Endothelial cell of umbilical vein (primary cell): ENCODE results near the gene TMEM129. TPM values are rescaled to one million over a fixed set of nuclear protein-coding genes. Genes with fewer than 3 reads are reported as not detected.

Experiments used
- BruUV-seq: library from RNA; stranded (reverse); fragments of 400-500 nt; replicated peaks from 2 replicates; lab custom pipeline; 2021; lab: Mats Ljungman, UMichigan
- CTCF ChIA-PET: fragments of 300-600, 350-600 bp; sonication (Branson Sonifier 250); formaldehyde crosslinking; loops from one replicate; lab custom pipeline; 2021; ENCODE audit warnings: antibody characterized with exemption, inconsistent platforms; lab: Charles Lee
- POLR2A ChIA-PET: fragments of 300-600, 350-600 bp; sonication (Branson Sonifier 250); formaldehyde crosslinking; loops from one replicate; lab custom pipeline; 2021; ENCODE audit warnings: antibody characterized with exemption, inconsistent platforms; lab: Charles Lee
- DNase-seq: peaks from one replicate; pipeline ENCODE4 v3.0.0-alpha.2; 2011; ENCODE audit warnings: low read depth, low spot score
- FAIRE-seq: peaks from 2 replicates; lab custom pipeline; 2011; peaks lifted over from hg19 to GRCh38; lab: Jason Lieb, UNC
- H2AFZ ChIP-seq: 2 replicates; pipeline ENCODE4 v1.6.0; 2012; ENCODE audit warnings: low read depth, low read length, control low read depth, inconsistent platforms
- H3K27ac ChIP-seq: 2 replicates; pipeline ENCODE4 v1.5.1; 2011; ENCODE audit warnings: low read depth, mild to moderate bottlenecking, control low read depth, low read length, moderate library complexity; ENCODE audit not compliant: insufficient read depth
- H3K27me3 ChIP-seq, 2 experiments: 2 replicates each; pipeline versions ENCODE4 v1.6.0 to v1.6.1; 2011; ENCODE audit warnings: low read length in 2 of 2, mixed read lengths in 1 of 2; ENCODE audit not compliant: control insufficient read depth in 2 of 2, insufficient read depth in 2 of 2
- H3K36me3 ChIP-seq, 2 experiments: 2 replicates in 1 of 2; 3 replicates in 1 of 2; pipeline ENCODE4 v1.5.1; 2011; ENCODE audit warnings: low read length in 2 of 2, mild to moderate bottlenecking in 1 of 2, moderate library complexity in 1 of 2; ENCODE audit not compliant: control insufficient read depth in 2 of 2, insufficient read depth in 2 of 2; ENCODE audit errors: extremely low read depth in 1 of 2
- H3K4me1 ChIP-seq: 3 replicates; pipeline ENCODE4 v1.5.1; 2011; ENCODE audit warnings: mild to moderate bottlenecking, low read length; ENCODE audit not compliant: control insufficient read depth, insufficient read depth; ENCODE audit errors: extremely low read depth
- H3K4me2 ChIP-seq: 2 replicates; pipeline ENCODE4 v1.6.1; 2011; ENCODE audit warnings: low read length, control low read depth, mixed read lengths; ENCODE audit not compliant: insufficient read depth
- H3K4me3 ChIP-seq, 3 experiments: fragments of 200-600 bp in 1 of 3; sonication (generic), shearing (Covaris generic) in 1 of 3; replicated peaks in 1 of 3; 2 replicates each; pipeline ENCODE4 v1.5.1; 2011 to 2016; ENCODE audit warnings: control low read depth in 3 of 3, low read length in 3 of 3, mild to moderate bottlenecking in 2 of 3, inconsistent platforms in 1 of 3, low read depth in 1 of 3, moderate library complexity in 1 of 3; ENCODE audit not compliant: insufficient read depth in 1 of 3
- H3K79me2 ChIP-seq: 2 replicates; pipeline ENCODE4 v1.6.0; 2012; ENCODE audit warnings: low read length, inconsistent platforms; ENCODE audit not compliant: control insufficient read depth, insufficient read depth
- H3K9ac ChIP-seq: replicated peaks from 2 replicates; pipeline ENCODE3; 2011; ENCODE audit warnings: low read length, control low read depth; ENCODE audit not compliant: insufficient read depth; ENCODE audit errors: extremely low read depth
- H3K9me1 ChIP-seq: replicated peaks from 3 replicates; pipeline ENCODE4 v1.6.0; 2011; ENCODE audit warnings: mild to moderate bottlenecking, low read length; ENCODE audit not compliant: control insufficient read depth, insufficient read depth; ENCODE audit errors: extremely low read depth
- H3K9me3 ChIP-seq: replicated peaks from 2 replicates; pipeline ENCODE4 v1.5.1; 2012; ENCODE audit warnings: low read length, inconsistent platforms; ENCODE audit not compliant: control insufficient read depth, insufficient read depth
- H4K20me1 ChIP-seq: replicated peaks from 2 replicates; pipeline ENCODE3; 2011; ENCODE audit warnings: mild to moderate bottlenecking, low read length; ENCODE audit not compliant: control insufficient read depth, insufficient read depth; ENCODE audit errors: extremely low read depth
- EZH2 ChIP-seq: IDR thresholded peaks from 2 replicates; pipeline ENCODE4 v1.6.1; 2012; ENCODE audit warnings: borderline replicate concordance, low read depth, mild to moderate bottlenecking, moderate library complexity, low read length, inconsistent platforms; ENCODE audit not compliant: severe bottlenecking
- FOS ChIP-seq: IDR thresholded peaks from 2 replicates; pipeline ENCODE4 v1.6.1; 2011; ENCODE audit warnings: mild to moderate bottlenecking, low read length, moderate library complexity, borderline replicate concordance; ENCODE audit not compliant: insufficient read depth
- GATA2 ChIP-seq: IDR thresholded peaks from 2 replicates; pipeline ENCODE4 v1.7.0; 2011; ENCODE audit warnings: low read depth, mild to moderate bottlenecking, moderate library complexity, mixed read lengths, low read length; ENCODE audit not compliant: insufficient read length, insufficient read depth
- JUN ChIP-seq: IDR thresholded peaks from 2 replicates; pipeline ENCODE4 v1.6.1; 2011; ENCODE audit warnings: borderline replicate concordance, low read depth; ENCODE audit not compliant: insufficient read length, insufficient read depth
- MYC ChIP-seq: IDR thresholded peaks from one replicate; pipeline ENCODE4 v1.6.1; 2011; ENCODE audit warnings: mild to moderate bottlenecking, low read depth, low read length
- POLR2A ChIP-seq: IDR thresholded peaks from 2 replicates; pipeline ENCODE4 v1.6.1; 2012; ENCODE audit warnings: low read depth, mild to moderate bottlenecking, control low read depth, low read length
- POLR2AphosphoS5 ChIP-seq: IDR thresholded peaks from 2 replicates; pipeline ENCODE4 v1.6.1; 2012; ENCODE audit warnings: low read depth, mild to moderate bottlenecking, control low read depth, low read length, moderate library complexity; ENCODE audit not compliant: insufficient read depth
- dilution Hi-C: fragments of 300-500 bp; cut with MboI; formaldehyde crosslinking; loops from one replicate; pipeline ENCODE4 v1.15.0; 2019; ENCODE audit warnings: low sequenced_read_pairs; ENCODE audit not compliant: extremely low pct_ligation_motif_present
- intact Hi-C: fragments of 100-400 bp; cut with micrococcal nuclease; formaldehyde crosslinking; loops from one replicate; pipeline ENCODE4 v1.10.0; 2022
- polyA plus RNA-seq, 4 experiments: library from polyadenylated mRNA; depleted of rRNA in 3 of 4; stranded (reverse) in 3 of 4; unstranded in 1 of 4; fragments of >200 nt; gene quantifications; 2 replicates each; pipeline versions ENCODE4 v1.2.1 to v1.2.3, GENCODE V29; 2011 to 2012; ENCODE audit warnings: missing spikeins in 1 of 4
- total RNA-seq: library from RNA; stranded (reverse); gene quantifications from 2 replicates; pipeline ENCODE4 v1.2.3, GENCODE V29; 2021
- TF ChIP-seq, protein P1 (sequence below), 2 donors: IDR thresholded peaks; 1 replicate in 1 of 2; 2 replicates in 1 of 2; pipeline ENCODE4 v1.5.1; 2011; ENCODE audit warnings: low read length in 2 of 2, mild to moderate bottlenecking in 2 of 2, moderate library complexity in 2 of 2, control low read depth in 1 of 2, inconsistent platforms in 1 of 2, low read depth in 1 of 2; ENCODE audit not compliant: insufficient read depth in 1 of 2; ENCODE audit errors: extremely low read depth in 1 of 2
- TF ChIP-seq, protein P2 (sequence below): IDR thresholded peaks from 2 replicates; pipeline ENCODE4 v1.6.1; 2011; ENCODE audit not compliant: insufficient read depth, insufficient read length

The TMEM129 gene
- total and polyA plus RNA-seq, 2 donors (not counting 3 experiments of a cell fraction or from before 2014, with no cell fraction given), result 23.2 to 33.2 TPM

GRCh38 chr4:1668488-1668840 lies 52.7 kb downstream of the TMEM129 start:
- H3K4me2 ChIP-seq, result no peak overlapping the region
- no peak overlapping the region for H3K9ac ChIP-seq
- CTCF ChIA-PET, result interaction anchor here (0.8 to 1.7 kb wide), 2 partner anchors 10 to 25 kb away, joined by 3 to 6 read pairs; no protein-coding TSS in a partner anchor
- no peaks in the 10 kb centered on the region for H3K79me2 ChIP-seq
- H4K20me1 ChIP-seq, result no peaks in the 10 kb centered on the region
- H3K4me1 ChIP-seq, result no peaks in the 10 kb centered on the region
- FAIRE-seq, result no peak
- no peaks in the 10 kb centered on the region for H3K27me3 ChIP-seq
- no TSS peak for BruUV-seq
- no peak for DNase-seq
- H3K36me3 ChIP-seq, result no peaks in the 10 kb centered on the region
- TF ChIP-seq EZH2, result no peak
- dilution Hi-C loops, result no loop called here
- intact Hi-C loops, result no loop called here
- POLR2A ChIA-PET, result no interaction called here
- no peak overlapping the region for H3K4me3 ChIP-seq
- no peak overlapping the region for H3K27ac ChIP-seq
- H2AFZ ChIP-seq, result no peak overlapping the region
- no peaks in the 10 kb centered on the region for H3K9me3 ChIP-seq
- no peaks in the 10 kb centered on the region for H3K9me1 ChIP-seq

- Histone ChIP-seq H3K27me3 (no peaks in the 10 kb centered on the region), H2AFZ (no peak overlapping the region), H3K9ac (no peak overlapping the region), H3K4me1 (no peaks in the 10 kb centered on the region), H3K4me2 (no peak overlapping the region), H3K4me3 (no peak overlapping the region), H3K27ac (no peak overlapping the region), H4K20me1 (no peaks in the 10 kb centered on the region), H3K79me2 (no peaks in the 10 kb centered on the region), H3K36me3 (no peaks in the 10 kb centered on the region), H3K9me3 (no peaks in the 10 kb centered on the region), H3K9me1 (no peaks in the 10 kb centered on the region)
- intact Hi-C loops, result no loop called here
- no peak for FAIRE-seq
- TF ChIP-seq, protein P1, sequence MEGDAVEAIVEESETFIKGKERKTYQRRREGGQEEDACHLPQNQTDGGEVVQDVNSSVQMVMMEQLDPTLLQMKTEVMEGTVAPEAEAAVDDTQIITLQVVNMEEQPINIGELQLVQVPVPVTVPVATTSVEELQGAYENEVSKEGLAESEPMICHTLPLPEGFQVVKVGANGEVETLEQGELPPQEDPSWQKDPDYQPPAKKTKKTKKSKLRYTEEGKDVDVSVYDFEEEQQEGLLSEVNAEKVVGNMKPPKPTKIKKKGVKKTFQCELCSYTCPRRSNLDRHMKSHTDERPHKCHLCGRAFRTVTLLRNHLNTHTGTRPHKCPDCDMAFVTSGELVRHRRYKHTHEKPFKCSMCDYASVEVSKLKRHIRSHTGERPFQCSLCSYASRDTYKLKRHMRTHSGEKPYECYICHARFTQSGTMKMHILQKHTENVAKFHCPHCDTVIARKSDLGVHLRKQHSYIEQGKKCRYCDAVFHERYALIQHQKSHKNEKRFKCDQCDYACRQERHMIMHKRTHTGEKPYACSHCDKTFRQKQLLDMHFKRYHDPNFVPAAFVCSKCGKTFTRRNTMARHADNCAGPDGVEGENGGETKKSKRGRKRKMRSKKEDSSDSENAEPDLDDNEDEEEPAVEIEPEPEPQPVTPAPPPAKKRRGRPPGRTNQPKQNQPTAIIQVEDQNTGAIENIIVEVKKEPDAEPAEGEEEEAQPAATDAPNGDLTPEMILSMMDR (IDR thresholded peaks at IDR 0.05; ENCODE audit: extremely low read depth in 1 of 2, insufficient read depth in 1 of 2, low read depth in 1 of 2, low read length in 2 of 2), result no peak
- TF ChIP-seq MYC (no peak), JUN (no peak), EZH2 (no peak), POLR2A (no peak), GATA2 (no peak), FOS (no peak), POLR2AphosphoS5 (no peak)
- TF ChIP-seq, protein P2, sequence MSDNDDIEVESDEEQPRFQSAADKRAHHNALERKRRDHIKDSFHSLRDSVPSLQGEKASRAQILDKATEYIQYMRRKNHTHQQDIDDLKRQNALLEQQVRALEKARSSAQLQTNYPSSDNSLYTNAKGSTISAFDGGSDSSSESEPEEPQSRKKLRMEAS, result no peak
- POLR2A ChIA-PET, result no interaction called here
- CTCF ChIA-PET, result interaction anchor here (1.7 kb wide), 1 partner anchor 26 kb away, joined by 6 read pairs; no protein-coding TSS in a partner anchor
- dilution Hi-C loops, result no loop called here
- no TSS peak for BruUV-seq
- DNase-seq, result no peak
Observed at GRCh38 chr4:1667273-1667672, 53.9 kb downstream of the TMEM129 start.
